ENCODE data around the gene SCYGR4.

DNA sequence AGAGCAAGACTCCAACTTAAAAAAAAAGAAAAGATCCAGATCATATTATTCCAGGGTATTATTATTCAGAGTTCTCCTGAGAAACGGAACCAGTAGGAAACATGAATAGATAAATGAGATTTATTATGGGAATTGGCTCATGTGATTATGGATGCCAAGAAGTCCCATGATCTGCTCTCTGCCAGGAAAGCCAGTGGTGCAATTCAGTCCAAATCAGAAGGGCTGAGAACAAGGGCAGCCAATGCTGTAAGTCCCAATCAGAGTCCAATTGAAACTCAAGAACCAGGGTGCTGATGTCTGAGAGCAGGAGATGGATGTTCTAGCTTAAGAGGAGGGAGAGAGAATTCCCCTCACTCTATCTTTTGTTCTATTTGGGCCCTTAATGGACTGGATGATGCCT, 10.8 kb upstream of the SCYGR4 start:
- TF ChIP-seq, protein P1, sequence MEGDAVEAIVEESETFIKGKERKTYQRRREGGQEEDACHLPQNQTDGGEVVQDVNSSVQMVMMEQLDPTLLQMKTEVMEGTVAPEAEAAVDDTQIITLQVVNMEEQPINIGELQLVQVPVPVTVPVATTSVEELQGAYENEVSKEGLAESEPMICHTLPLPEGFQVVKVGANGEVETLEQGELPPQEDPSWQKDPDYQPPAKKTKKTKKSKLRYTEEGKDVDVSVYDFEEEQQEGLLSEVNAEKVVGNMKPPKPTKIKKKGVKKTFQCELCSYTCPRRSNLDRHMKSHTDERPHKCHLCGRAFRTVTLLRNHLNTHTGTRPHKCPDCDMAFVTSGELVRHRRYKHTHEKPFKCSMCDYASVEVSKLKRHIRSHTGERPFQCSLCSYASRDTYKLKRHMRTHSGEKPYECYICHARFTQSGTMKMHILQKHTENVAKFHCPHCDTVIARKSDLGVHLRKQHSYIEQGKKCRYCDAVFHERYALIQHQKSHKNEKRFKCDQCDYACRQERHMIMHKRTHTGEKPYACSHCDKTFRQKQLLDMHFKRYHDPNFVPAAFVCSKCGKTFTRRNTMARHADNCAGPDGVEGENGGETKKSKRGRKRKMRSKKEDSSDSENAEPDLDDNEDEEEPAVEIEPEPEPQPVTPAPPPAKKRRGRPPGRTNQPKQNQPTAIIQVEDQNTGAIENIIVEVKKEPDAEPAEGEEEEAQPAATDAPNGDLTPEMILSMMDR (IDR thresholded peaks at IDR 0.05) = no peak
- TF ChIP-seq POLR2A (IDR thresholded peaks at IDR 0.05) = no peak

Measured in vagina (tissue), 2 donors.